Ascending aorta (tissue), 2 donors: ENCODE measurements around the gene SLC9A9. TPM values are rescaled to one million over a fixed set of nuclear protein-coding genes. Genes with fewer than 3 reads are reported as not detected.

Experiments used
- DNase-seq, 2 donors: peaks; one replicate each; pipeline ENCODE4 v3.0.0-alpha.2; 2019; ENCODE audit warnings: low spot score in 2 of 2
- H3K27ac ChIP-seq, 2 donors: fragments of 200-600 bp; sonication (generic); one replicate each; pipeline ENCODE4 v1.5.1; 2016 to 2017; ENCODE audit warnings: mild to moderate bottlenecking in 1 of 2
- H3K27me3 ChIP-seq: fragments of 200-600 bp; sonication (generic); one replicate; pipeline ENCODE4 v1.5.1; 2017
- H3K36me3 ChIP-seq, 2 donors: fragments of 200-600 bp; sonication (generic); one replicate each; pipeline ENCODE4 v1.5.1; 2016
- H3K4me1 ChIP-seq, 2 donors: fragments of 200-600 bp; sonication (generic); one replicate each; pipeline ENCODE4 v1.5.1; 2016 to 2017; ENCODE audit warnings: mild to moderate bottlenecking in 1 of 2
- H3K4me3 ChIP-seq, 2 donors: fragments of 200-600 bp; sonication (generic); one replicate each; pipeline ENCODE4 v1.5.1; 2016 to 2017; ENCODE audit warnings: mild to moderate bottlenecking in 1 of 2
- H3K9me3 ChIP-seq, 2 donors: fragments of 200-600 bp; sonication (generic); one replicate each; pipeline ENCODE4 v1.5.1; 2016
- CTCF ChIP-seq, 3 experiments: fragments of 200-600 bp in 2 of 3; fragments of 450-650 bp in 1 of 3; sonication (generic) in 2 of 3; IDR thresholded peaks; one replicate each; pipeline ENCODE4 v1.5.1; 2016 to 2019; ENCODE audit warnings: antibody characterized with exemption in 3 of 3, mild to moderate bottlenecking in 1 of 3, moderate library complexity in 1 of 3
- intact Hi-C: fragments of 100-400 bp; cut with DNase I; formaldehyde crosslinking; loops from one replicate; pipeline ENCODE4 v1.15.1; 2023
- total RNA-seq: library from RNA; depleted of rRNA; stranded (reverse); fragments of >200 nt; gene quantifications from one replicate; pipeline ENCODE4 v1.1.0, GENCODE V29; 2016

SLC9A9 gene
- total RNA-seq, 1 donor from 2014 or later, result 63.4 TPM

GRCh38 chr3:143343944-143344343, 504.3 kb downstream of the SLC9A9 start:
- H3K4me3 ChIP-seq, result no peak overlapping the region
- no peak for DNase-seq
- H3K27ac ChIP-seq, result no peak overlapping the region
- no peaks in the 10 kb centered on the region for H3K9me3 ChIP-seq
- no peak for TF ChIP-seq CTCF (IDR thresholded peaks at IDR 0.05)
- no peaks in the 10 kb centered on the region for H3K36me3 ChIP-seq
- H3K27me3 ChIP-seq, result no peaks in the 10 kb centered on the region
- no peaks in the 10 kb centered on the region for H3K4me1 ChIP-seq
- intact Hi-C loops, result no loop called here

DNA sequence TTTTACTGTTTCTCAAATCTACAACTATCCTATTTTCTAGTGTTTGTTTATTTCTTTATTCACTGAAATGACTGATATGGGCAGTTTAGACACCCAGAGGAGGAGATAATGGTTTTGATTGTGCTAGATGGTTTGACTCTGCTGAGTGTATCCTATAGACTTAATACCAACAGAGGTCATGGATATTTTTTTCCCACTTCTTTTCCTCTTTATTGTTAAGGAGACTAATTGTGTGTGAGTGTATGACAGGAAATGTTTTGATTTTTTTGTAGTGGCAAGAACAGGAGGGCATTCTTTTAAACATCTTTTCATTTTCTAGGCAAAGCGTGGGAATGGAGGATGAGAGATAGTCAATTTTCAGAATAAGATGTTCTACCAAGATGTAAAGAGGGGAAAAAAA, 505.2 kb downstream of the SLC9A9 start:
- Histone ChIP-seq H3K27me3 (no peaks in the 10 kb centered on the region), H3K36me3 (no peaks in the 10 kb centered on the region), H3K4me1 (no peaks in the 10 kb centered on the region), H3K27ac (no peak overlapping the region), H3K9me3 (no peaks in the 10 kb centered on the region), H3K4me3 (no peak overlapping the region)
- no peak for DNase-seq
- TF ChIP-seq CTCF (IDR thresholded peaks at IDR 0.05), result no peak
- intact Hi-C loops, result no loop called here

- intact Hi-C loops, result no loop called here
- DNase-seq, result no peak
Observed at GRCh38 chr3:143339451-143339850, 508.8 kb downstream of the SLC9A9 start.

GRCh38 chr3:143337387-143337786, 510.9 kb downstream of the SLC9A9 start:
- H3K4me1 ChIP-seq, result no peaks in the 10 kb centered on the region
- peaks cover 0 to 7% of the 10 kb centered on the region in 2 donors for H3K9me3 ChIP-seq
- no peak for DNase-seq
- H3K27me3 ChIP-seq, result no peaks in the 10 kb centered on the region
- no peak for TF ChIP-seq CTCF (IDR thresholded peaks at IDR 0.05)
- intact Hi-C loops, result no loop called here
- no peak overlapping the region for H3K4me3 ChIP-seq
- H3K27ac ChIP-seq, result no peak overlapping the region
- no peaks in the 10 kb centered on the region for H3K36me3 ChIP-seq

More at GRCh38 chr3:143339451-143339850, 508.8 kb downstream of the SLC9A9 start:
- Histone ChIP-seq H3K4me1 (no peaks in the 10 kb centered on the region), H3K27me3 (no peaks in the 10 kb centered on the region), H3K36me3 (no peaks in the 10 kb centered on the region), H3K9me3 (peaks cover 0 to 7% of the 10 kb centered on the region in 2 donors), H3K4me3 (no peak overlapping the region), H3K27ac (no peak overlapping the region)
- no peak for TF ChIP-seq CTCF (IDR thresholded peaks at IDR 0.05)

DNA sequence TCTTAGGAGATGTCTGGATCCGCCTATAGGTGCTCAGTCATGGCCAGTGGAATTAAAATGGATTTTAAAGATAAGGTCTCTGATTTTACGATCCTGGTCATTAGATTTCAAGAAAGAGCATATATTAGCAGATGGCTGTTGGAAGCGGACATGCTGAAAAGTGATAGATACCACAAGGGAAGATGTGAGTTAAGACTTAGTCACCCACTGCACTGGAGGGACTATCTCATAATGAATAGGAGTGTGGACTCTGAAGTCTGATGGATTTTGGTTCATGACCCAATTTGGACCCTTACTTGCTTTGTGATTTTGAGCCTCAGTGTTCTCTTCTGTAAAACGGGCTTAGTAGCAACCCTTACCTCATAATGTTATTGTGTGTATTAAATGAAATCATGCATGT, 514.0 kb downstream of the SLC9A9 start:
- H3K4me3 ChIP-seq, result no peak overlapping the region
- intact Hi-C loops, result no loop called here

More for the DNA sequence above, 514.0 kb downstream of the SLC9A9 start:
- no peak overlapping the region for H3K27ac ChIP-seq
- TF ChIP-seq CTCF (IDR thresholded peaks at IDR 0.05), result no peak
- H3K27me3 ChIP-seq, result no peaks in the 10 kb centered on the region
- no peaks in the 10 kb centered on the region for H3K4me1 ChIP-seq
- H3K9me3 ChIP-seq, result peaks cover 0 to 7% of the 10 kb centered on the region in 2 donors
- DNase-seq, result no peak
- no peaks in the 10 kb centered on the region for H3K36me3 ChIP-seq
